HepG2 (cell line): ENCODE data around the gene HOXD9.

ENCODE experiments used
- BHLHE40 ChIP-seq: IDR thresholded peaks from 2 replicates; pipeline ENCODE4 v1.6.1; 2011; ENCODE audit warnings: low read length, improper control_type of control experiment
- MYC ChIP-seq: sonication (generic); formaldehyde crosslinking; IDR thresholded peaks from 2 replicates; pipeline ENCODE4 v1.9.0; 2021; ENCODE audit warnings: missing genetic modification reagents, borderline replicate concordance
- POLR2AphosphoS5 ChIP-seq: IDR thresholded peaks from 2 replicates; pipeline ENCODE4 v1.6.1; 2012; ENCODE audit warnings: low read depth, low read length
- SP1 ChIP-seq, 2 experiments: fragments of 450-650 bp in 1 of 2; sonication (generic) in 1 of 2; formaldehyde crosslinking in 1 of 2; IDR thresholded peaks; 2 replicates each; pipeline versions ENCODE4 v1.4.0 to v1.6.1; 2016 to 2020; ENCODE audit warnings: missing genetic modification reagents in 1 of 2
- ZZZ3 ChIP-seq: sonication (generic); formaldehyde crosslinking; IDR thresholded peaks from 2 replicates; pipeline ENCODE4 v1.4.0; 2020; ENCODE audit warnings: missing genetic modification reagents, mild to moderate bottlenecking, borderline replicate concordance
- TF ChIP-seq, protein P1 (sequence below): IDR thresholded peaks from 2 replicates; pipeline ENCODE4 v1.6.1; 2012; ENCODE audit warnings: inconsistent platforms
- TF ChIP-seq, protein P2 (sequence below): sonication (generic); formaldehyde crosslinking; IDR thresholded peaks from 2 replicates; pipeline ENCODE4 v1.5.1; 2020; ENCODE audit warnings: mild to moderate bottlenecking, missing genetic modification reagents, borderline replicate concordance
- TF ChIP-seq, protein P3 (sequence below): sonication (generic); formaldehyde crosslinking; IDR thresholded peaks from 2 replicates; pipeline ENCODE4 v1.5.1; 2020; ENCODE audit warnings: missing genetic modification reagents, mild to moderate bottlenecking, borderline replicate concordance

DNA sequence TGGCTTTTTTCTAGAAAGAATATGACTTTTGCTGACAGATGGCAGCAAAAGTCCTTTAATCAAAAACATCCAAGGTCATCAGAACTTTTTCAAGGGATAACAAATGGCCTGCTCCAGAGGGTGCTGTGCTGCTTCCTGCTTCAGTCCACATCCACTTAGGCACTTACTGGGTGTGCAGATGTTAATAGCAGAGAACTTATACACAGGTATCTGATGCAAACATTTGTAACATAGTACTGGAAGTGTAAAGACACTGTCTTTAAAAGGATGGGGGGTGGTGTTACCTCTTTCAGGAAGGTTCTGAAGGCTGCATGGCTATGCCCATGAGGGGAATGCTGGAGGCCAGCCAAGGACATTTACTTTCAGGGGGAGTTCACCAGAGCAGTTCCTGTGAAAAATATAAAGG, 12.5 kb downstream of the HOXD9 start:
- TF ChIP-seq, protein P1, sequence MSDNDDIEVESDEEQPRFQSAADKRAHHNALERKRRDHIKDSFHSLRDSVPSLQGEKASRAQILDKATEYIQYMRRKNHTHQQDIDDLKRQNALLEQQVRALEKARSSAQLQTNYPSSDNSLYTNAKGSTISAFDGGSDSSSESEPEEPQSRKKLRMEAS: no peak
- TF ChIP-seq MYC (CRISPR knock-in tag): no peak
- TF ChIP-seq SP1 (IDR thresholded peaks at IDR 0.05): no peak
- TF ChIP-seq SP1 (CRISPR knock-in tag; IDR thresholded peaks at IDR 0.05): no peak
- TF ChIP-seq, protein P2, sequence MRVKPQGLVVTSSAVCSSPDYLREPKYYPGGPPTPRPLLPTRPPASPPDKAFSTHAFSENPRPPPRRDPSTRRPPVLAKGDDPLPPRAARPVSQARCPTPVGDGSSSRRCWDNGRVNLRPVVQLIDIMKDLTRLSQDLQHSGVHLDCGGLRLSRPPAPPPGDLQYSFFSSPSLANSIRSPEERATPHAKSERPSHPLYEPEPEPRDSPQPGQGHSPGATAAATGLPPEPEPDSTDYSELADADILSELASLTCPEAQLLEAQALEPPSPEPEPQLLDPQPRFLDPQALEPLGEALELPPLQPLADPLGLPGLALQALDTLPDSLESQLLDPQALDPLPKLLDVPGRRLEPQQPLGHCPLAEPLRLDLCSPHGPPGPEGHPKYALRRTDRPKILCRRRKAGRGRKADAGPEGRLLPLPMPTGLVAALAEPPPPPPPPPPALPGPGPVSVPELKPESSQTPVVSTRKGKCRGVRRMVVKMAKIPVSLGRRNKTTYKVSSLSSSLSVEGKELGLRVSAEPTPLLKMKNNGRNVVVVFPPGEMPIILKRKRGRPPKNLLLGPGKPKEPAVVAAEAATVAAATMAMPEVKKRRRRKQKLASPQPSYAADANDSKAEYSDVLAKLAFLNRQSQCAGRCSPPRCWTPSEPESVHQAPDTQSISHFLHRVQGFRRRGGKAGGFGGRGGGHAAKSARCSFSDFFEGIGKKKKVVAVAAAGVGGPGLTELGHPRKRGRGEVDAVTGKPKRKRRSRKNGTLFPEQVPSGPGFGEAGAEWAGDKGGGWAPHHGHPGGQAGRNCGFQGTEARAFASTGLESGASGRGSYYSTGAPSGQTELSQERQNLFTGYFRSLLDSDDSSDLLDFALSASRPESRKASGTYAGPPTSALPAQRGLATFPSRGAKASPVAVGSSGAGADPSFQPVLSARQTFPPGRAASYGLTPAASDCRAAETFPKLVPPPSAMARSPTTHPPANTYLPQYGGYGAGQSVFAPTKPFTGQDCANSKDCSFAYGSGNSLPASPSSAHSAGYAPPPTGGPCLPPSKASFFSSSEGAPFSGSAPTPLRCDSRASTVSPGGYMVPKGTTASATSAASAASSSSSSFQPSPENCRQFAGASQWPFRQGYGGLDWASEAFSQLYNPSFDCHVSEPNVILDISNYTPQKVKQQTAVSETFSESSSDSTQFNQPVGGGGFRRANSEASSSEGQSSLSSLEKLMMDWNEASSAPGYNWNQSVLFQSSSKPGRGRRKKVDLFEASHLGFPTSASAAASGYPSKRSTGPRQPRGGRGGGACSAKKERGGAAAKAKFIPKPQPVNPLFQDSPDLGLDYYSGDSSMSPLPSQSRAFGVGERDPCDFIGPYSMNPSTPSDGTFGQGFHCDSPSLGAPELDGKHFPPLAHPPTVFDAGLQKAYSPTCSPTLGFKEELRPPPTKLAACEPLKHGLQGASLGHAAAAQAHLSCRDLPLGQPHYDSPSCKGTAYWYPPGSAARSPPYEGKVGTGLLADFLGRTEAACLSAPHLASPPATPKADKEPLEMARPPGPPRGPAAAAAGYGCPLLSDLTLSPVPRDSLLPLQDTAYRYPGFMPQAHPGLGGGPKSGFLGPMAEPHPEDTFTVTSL (CRISPR knock-in tag): no peak
- TF ChIP-seq, protein P3, sequence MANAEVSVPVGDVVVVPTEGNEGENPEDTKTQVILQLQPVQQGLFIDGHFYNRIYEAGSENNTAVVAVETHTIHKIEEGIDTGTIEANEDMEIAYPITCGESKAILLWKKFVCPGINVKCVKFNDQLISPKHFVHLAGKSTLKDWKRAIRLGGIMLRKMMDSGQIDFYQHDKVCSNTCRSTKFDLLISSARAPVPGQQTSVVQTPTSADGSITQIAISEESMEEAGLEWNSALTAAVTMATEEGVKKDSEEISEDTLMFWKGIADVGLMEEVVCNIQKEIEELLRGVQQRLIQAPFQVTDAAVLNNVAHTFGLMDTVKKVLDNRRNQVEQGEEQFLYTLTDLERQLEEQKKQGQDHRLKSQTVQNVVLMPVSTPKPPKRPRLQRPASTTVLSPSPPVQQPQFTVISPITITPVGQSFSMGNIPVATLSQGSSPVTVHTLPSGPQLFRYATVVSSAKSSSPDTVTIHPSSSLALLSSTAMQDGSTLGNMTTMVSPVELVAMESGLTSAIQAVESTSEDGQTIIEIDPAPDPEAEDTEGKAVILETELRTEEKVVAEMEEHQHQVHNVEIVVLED (CRISPR knock-in tag): no peak
- no peak for TF ChIP-seq POLR2AphosphoS5
- TF ChIP-seq ZZZ3 (CRISPR knock-in tag): no peak
- no peak for TF ChIP-seq BHLHE40
